Heart left ventricle (tissue), 16 donors: ENCODE data around the gene FOXD4L6. TPM values are rescaled to one million over a fixed set of nuclear protein-coding genes. Genes with fewer than 3 reads are reported as not detected.
"Not testable (repeated sequence)": the region's sequence is repeated elsewhere in the genome, so short reads cannot be mapped to it uniquely, and the experiment has no call there.

Source experiments
- ATAC-seq, 4 donors: fragments of 200-7000 bp; cut with Tn5 transposase; one replicate each; pipeline ENCODE4 v1.9.1; 2020 to 2022; ENCODE audit warnings: moderate library complexity in 4 of 4, mild to moderate bottlenecking in 3 of 4, moderate number of reproducible peaks in 1 of 4
- DNase-seq, 5 donors: peaks; one replicate each; pipeline ENCODE4 v3.0.0-alpha.2; 2020
- H3K27ac ChIP-seq, 12 donors: fragments of 200-600 bp; sonication (generic) in 4 of 12; one replicate each; pipeline versions ENCODE4 v1.5.0 to v1.8.0; 2016 to 2022; ENCODE audit warnings: mild to moderate bottlenecking in 2 of 12
- H3K27me3 ChIP-seq, 9 donors: fragments of 200-600 bp; sonication (generic) in 2 of 9; one replicate each; pipeline versions ENCODE4 v1.5.1 to v1.8.0; 2016 to 2022; ENCODE audit warnings: mild to moderate bottlenecking in 3 of 9
- H3K36me3 ChIP-seq, 9 donors: fragments of 200-600 bp; sonication (generic) in 2 of 9; one replicate each; pipeline versions ENCODE4 v1.5.0 to v1.8.0; 2018 to 2022; ENCODE audit warnings: mild to moderate bottlenecking in 2 of 9
- H3K4me1 ChIP-seq, 12 donors: fragments of 200-600 bp; sonication (generic) in 4 of 12; one replicate each; pipeline versions ENCODE4 v1.5.0 to v1.8.0; 2016 to 2022; ENCODE audit warnings: mild to moderate bottlenecking in 3 of 12
- H3K4me3 ChIP-seq, 12 donors: fragments of 200-600 bp; sonication (generic) in 4 of 12; one replicate each; pipeline versions ENCODE4 v1.5.0 to v1.8.0; 2017 to 2022; ENCODE audit warnings: mild to moderate bottlenecking in 9 of 12, moderate library complexity in 4 of 12
- H3K9me3 ChIP-seq, 12 donors: fragments of 200-600 bp; sonication (generic) in 4 of 12; one replicate each; pipeline versions ENCODE4 v1.5.0 to v1.8.0; 2016 to 2022; ENCODE audit warnings: mild to moderate bottlenecking in 1 of 12
- WGBS, 4 donors: extraction: QIAGEN DNeasy Blood & Tissue Kit in 2 of 4; methylation state at CpG; one replicate each; pipeline versions ENCODE4 v1.1.5 to v1.1.7; 2013 to 2018; 5-methylcytosine and 5-hydroxymethylcytosine counted together
- intact Hi-C, 10 donors: fragments of 100-400 bp; cut with DNase I; formaldehyde crosslinking; loops; one replicate each; pipeline versions ENCODE4 v1.11.1 to v1.14.2; 2022
- long read RNA-seq, 3 donors: library from polyadenylated mRNA; unstranded; transcript quantifications; one replicate each; pipeline ENCODE4 v2.0.0, GENCODE V29; 2020 to 2021
- polyA plus RNA-seq, 2 donors: library from polyadenylated mRNA; stranded (reverse); fragments of 200-250 nt; gene quantifications; one replicate each; pipeline ENCODE4 v1.2.3, GENCODE V29; 2013
- total RNA-seq, 9 donors: library from RNA; depleted of rRNA in 2 of 9; stranded (reverse); fragments of >200 nt in 2 of 9; fragmentation: NEBNext Ultra II Directional in 3 of 9; extraction: Animal tissue kit (Norgen Biotek cat#: 25700) in 3 of 9; gene quantifications; one replicate each; pipeline versions ENCODE4 v1.1.0 to v1.2.4, GENCODE V29; 2016 to 2023
- donor health status: ischemic (EF 13 %, LVEDD 7.1; RV severe dilation, severe dysfunction).
- donor health status: healthy with polysubstance abuse.
- donor health status: DM: no; HTN: yes; CAD: no.
- donor health status: DM: no; HTN: no; CAD: no.
- donor health status: ischemic (EF 25% LVEDD 6.9; RV normal size, moderate dysfunction).
- donor health status: ischemic (EF 25% LVEDD 5.7; RV mildly dilated, moderate dysfunction).
- donor health status: healthy.
- donor health status: DM: yes; HTN: yes; CAD: no.
- donor health status: ischemic (EF 35%, LVEDD 5.7; RV mildly dilated, moderate dysfunction).
- donor health status: nonischemic (EF 11% LVEDD 7.7; RV severe dilation, severe dysfunction).
- donor health status: DM: yes; HTN: yes; CAD: no.
- donor health status: PGD.
- donor health status: ischemic (EF 29% LVEDD 5.4; RV normal size, mild dysfunction).
- donor health status: nonischemic (EF 23%, LVEDD 6.1; RV moderate dilation, normal function).

The FOXD4L6 gene
- not detected for total RNA-seq
- not detected for polyA plus RNA-seq
- long read RNA-seq, donor 1 = 0 reads
- long read RNA-seq, donor 2 = 0 reads
- long read RNA-seq, donor 3 = 0 reads

- H3K36me3 ChIP-seq, H3K27me3 ChIP-seq, DNase-seq, H3K9me3 ChIP-seq, ATAC-seq, H3K4me1 ChIP-seq, H3K4me3 ChIP-seq, H3K27ac ChIP-seq, intact Hi-C loops: not testable (repeated sequence)
- WGBS, 4 donors = 67 to 72% methylated on average over 1 to 2 of the region's 15 CpGs; no CpG with 5 or more reads in 2 of the 4 donors
These were observed at the start of gene FOXD4L6 for GRCh38 chr9:41128581-41128980. FOXD4L6 (minus strand) TSS chr9:41128681; CDS start chr9:41128383, 298 bp downstream.

GRCh38 chr9:41174994-41175393 lies 46.5 kb upstream of the FOXD4L6 start:
- ATAC-seq, intact Hi-C loops, H3K9me3 ChIP-seq, H3K27ac ChIP-seq, H3K4me3 ChIP-seq, H3K36me3 ChIP-seq, DNase-seq, H3K27me3 ChIP-seq, H3K4me1 ChIP-seq: not testable (repeated sequence)
- WGBS, 4 donors = 68 to 92% (median 88%) methylated on average over 2 to 3 of the region's 4 CpGs

DNA sequence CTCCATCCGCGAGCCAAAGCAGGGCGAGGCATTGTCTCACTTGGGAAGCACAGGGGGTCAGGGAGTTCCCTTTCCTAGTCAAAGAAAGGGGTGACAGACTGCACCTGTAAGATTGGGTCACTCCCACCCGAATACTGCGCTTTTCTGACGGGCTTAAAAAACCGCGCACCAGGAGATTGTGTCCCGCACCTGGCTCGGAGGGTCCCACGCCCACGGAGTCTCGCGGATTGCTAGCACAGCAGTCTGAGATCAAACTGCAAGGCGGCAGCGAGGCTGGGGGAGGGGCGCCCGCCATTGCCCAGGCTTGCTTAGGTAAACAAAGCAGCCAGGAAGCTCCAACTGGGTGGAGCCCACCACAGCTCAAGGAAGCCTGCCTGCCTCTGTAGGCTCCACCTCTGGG lies 21.6 kb upstream of the FOXD4L6 start:
- WGBS, 4 donors = 91 to 93% methylated on average over 15 of the region's 18 CpGs; no CpG with 5 or more reads in 2 of the 4 donors
- H3K4me3 ChIP-seq, intact Hi-C loops, H3K4me1 ChIP-seq, H3K9me3 ChIP-seq, H3K27ac ChIP-seq, H3K36me3 ChIP-seq, H3K27me3 ChIP-seq, ATAC-seq: not testable (repeated sequence)
- DNase-seq = peak in 2 of 5 donors; percentile 2 to 26

DNA sequence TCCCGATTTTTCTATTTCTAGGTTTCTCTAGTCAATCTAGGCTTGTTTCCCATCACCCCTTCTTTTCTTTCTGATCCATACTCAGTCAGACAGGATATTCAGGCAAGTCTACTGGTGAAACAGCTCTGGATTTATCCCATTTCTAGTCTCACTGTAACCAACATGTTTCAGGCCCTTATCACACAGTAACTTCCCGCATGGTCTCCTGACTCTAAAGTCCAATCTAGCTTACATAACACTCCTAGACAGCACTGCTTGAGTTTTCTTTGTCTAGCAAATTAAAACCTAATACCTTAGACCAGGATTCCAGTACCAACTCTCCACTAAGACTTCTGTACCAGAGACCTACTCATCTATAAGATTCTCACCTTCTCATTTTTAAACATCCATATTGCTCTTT lies 13.4 kb upstream of the FOXD4L6 start:
- H3K27ac ChIP-seq, H3K36me3 ChIP-seq, H3K4me1 ChIP-seq, DNase-seq, ATAC-seq, H3K4me3 ChIP-seq, H3K9me3 ChIP-seq, intact Hi-C loops, H3K27me3 ChIP-seq: not testable (repeated sequence)
- WGBS, 4 donors = 90 to 100% (median 99%) methylated on average over 2 of the region's 2 CpGs

- H3K9me3 ChIP-seq, H3K27me3 ChIP-seq, H3K27ac ChIP-seq, DNase-seq, intact Hi-C loops, H3K4me3 ChIP-seq, H3K36me3 ChIP-seq, H3K4me1 ChIP-seq, ATAC-seq: not testable (repeated sequence)
- 8 to 9% (median 9%) methylated on average over 8 to 14 of the region's 45 CpGs; no CpG with 5 or more reads in 1 of the 4 donors for WGBS, 4 donors
These were observed 1.6 kb downstream of the FOXD4L6 start for GRCh38 chr9:41126746-41127446.

DNA sequence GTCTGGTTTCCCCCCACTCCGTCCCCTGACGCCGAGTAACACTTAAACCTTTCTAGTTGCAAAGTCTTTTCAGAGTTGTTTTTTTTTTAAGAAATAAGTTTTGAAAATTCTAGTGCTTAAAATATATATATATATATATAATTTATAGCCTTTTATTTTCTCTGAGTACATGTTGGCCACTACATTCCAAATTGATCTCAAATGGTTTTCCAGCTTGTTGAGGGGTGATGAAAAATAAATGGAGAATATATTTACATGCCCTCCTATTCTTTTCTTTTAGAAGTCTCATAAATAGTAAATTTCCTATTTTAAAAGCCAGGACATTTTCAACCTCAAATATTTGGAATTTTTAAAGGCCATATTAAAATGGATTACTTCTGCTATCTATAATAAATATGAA lies 2.5 kb downstream of the FOXD4L6 start:
- intact Hi-C loops, H3K9me3 ChIP-seq, ATAC-seq, DNase-seq, H3K4me3 ChIP-seq, H3K36me3 ChIP-seq, H3K27ac ChIP-seq, H3K27me3 ChIP-seq, H3K4me1 ChIP-seq: not testable (repeated sequence)
- WGBS, 4 donors = 6 to 14% (median 11%) methylated on average over 3 of the region's 3 CpGs

DNA sequence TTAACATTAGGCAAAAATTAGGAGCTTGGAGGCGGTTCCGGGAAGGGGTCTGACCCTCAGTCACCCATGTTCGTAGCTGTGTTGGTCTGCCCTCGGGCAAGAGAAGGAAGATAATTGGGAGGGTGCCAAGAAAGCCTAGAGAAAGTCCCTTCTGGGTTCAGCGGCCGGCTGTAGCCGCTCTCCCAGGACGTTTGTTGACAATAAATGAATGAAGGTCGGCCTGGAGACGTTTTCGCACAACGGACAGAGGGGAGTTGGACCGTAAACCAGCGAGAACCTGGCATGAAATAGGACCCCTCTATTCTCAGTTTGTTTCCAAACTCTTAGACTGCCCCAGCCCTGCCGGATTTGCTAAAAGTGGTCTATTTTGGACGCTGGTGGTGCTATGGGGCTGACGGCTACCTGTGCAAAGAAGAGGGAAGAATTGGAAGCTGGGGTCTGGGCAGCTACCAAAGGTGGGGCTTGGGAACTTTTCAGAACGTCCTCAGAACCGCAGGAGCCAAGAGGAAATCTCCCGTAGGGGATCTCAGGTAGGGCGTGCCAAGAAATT lies 3.3 kb downstream of the FOXD4L6 start:
- no CpG with 5 or more reads among the region's 21 CpGs for WGBS, 4 donors
- H3K27me3 ChIP-seq, H3K4me3 ChIP-seq, H3K9me3 ChIP-seq, H3K4me1 ChIP-seq, H3K36me3 ChIP-seq, intact Hi-C loops, DNase-seq, H3K27ac ChIP-seq: not testable (repeated sequence)
- ATAC-seq = peak in 2 of 4 donors; percentile 13 to 17

GRCh38 chr9:41124250-41125108 lies 4.0 kb downstream of the FOXD4L6 start:
- H3K36me3 ChIP-seq = not testable (repeated sequence)

DNA sequence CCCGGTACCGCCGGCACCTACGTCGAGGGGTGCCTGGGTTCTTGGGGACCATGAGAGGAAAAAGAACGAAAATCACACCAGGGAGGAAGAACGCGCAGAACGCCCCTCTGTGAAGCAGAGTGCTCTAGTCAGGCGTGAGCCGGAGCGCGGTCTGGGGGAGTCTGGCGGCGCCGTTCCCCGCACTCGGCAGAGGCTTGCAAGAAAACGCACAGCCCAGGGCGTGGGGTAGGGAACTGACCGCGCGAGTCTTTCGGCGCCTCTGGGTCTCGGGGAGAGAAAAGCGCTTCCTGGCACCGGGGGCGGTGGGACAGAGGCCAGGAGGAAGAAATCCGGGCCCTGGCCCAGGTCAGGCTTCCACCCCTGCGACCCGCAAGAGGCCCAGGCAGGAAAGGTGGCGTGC lies 4.7 kb downstream of the FOXD4L6 start:
- H3K4me3 ChIP-seq, intact Hi-C loops, H3K27ac ChIP-seq, H3K9me3 ChIP-seq, H3K4me1 ChIP-seq, H3K36me3 ChIP-seq: not testable (repeated sequence)
- DNase-seq = peak in 1 of 5 donors; percentile 24
- ATAC-seq = peak in 3 of 4 donors; percentile 36 to 50 (median 47)
- 0 to 2% methylated on average over 14 of the region's 33 CpGs; no CpG with 5 or more reads in 2 of the 4 donors for WGBS, 4 donors
- H3K27me3 ChIP-seq = peaks cover 0 to 13% (median 0%) of the 10 kb centered on the region in 9 donors

More at GRCh38 chr9:41124250-41125108, 4.0 kb downstream of the FOXD4L6 start:
- WGBS, 4 donors = 22 to 25% methylated on average over 34 to 35 of the region's 52 CpGs; no CpG with 5 or more reads in 2 of the 4 donors
- H3K4me3 ChIP-seq, H3K9me3 ChIP-seq, H3K27ac ChIP-seq, H3K27me3 ChIP-seq, intact Hi-C loops, H3K4me1 ChIP-seq: not testable (repeated sequence)
- ATAC-seq = peak in 3 of 4 donors; percentile 15 to 72 (median 53)
- peak in 1 of 5 donors; percentile 48 for DNase-seq

GRCh38 chr9:41123396-41123795 lies 5.1 kb downstream of the FOXD4L6 start:
- ATAC-seq = peak in 1 of 4 donors; percentile 5
- intact Hi-C loops = not testable (repeated sequence)

More at GRCh38 chr9:41123396-41123795, 5.1 kb downstream of the FOXD4L6 start:
- not testable (repeated sequence) for H3K4me1 ChIP-seq, H3K9me3 ChIP-seq, H3K27ac ChIP-seq, DNase-seq, H3K36me3 ChIP-seq, H3K4me3 ChIP-seq
- peaks cover 0 to 13% (median 0%) of the 10 kb centered on the region in 9 donors for H3K27me3 ChIP-seq
- WGBS, 4 donors = 7% methylated on average over 11 of the region's 32 CpGs; no CpG with 5 or more reads in 3 of the 4 donors
